Transverse colon (tissue), 4 donors: Measurements from ENCODE around the gene MGAT1.

Source experiments
- POLR2A ChIP-seq: fragments of 450-650 bp; IDR thresholded peaks from one replicate; pipeline ENCODE4 v1.6.1; 2016; ENCODE audit warnings: antibody characterized with exemption, mild to moderate bottlenecking, moderate library complexity
- POLR2AphosphoS5 ChIP-seq, 3 donors: sonication (generic); formaldehyde crosslinking; IDR thresholded peaks; one replicate each; pipeline ENCODE4 v1.6.1; 2016; ENCODE audit warnings: antibody characterized with exemption in 3 of 3
- TF ChIP-seq, protein P1 (sequence below), 5 experiments: fragments of 200-600 bp in 3 of 5; fragments of 450-650 bp in 2 of 5; sonication (generic) in 3 of 5; IDR thresholded peaks; 1 replicate in 2 of 5; 2 replicates in 3 of 5; pipeline ENCODE4 v1.5.1; 2016 to 2017; ENCODE audit warnings: antibody characterized with exemption in 5 of 5, inconsistent platforms in 3 of 5, mild to moderate bottlenecking in 2 of 5, moderate library complexity in 1 of 5

DNA sequence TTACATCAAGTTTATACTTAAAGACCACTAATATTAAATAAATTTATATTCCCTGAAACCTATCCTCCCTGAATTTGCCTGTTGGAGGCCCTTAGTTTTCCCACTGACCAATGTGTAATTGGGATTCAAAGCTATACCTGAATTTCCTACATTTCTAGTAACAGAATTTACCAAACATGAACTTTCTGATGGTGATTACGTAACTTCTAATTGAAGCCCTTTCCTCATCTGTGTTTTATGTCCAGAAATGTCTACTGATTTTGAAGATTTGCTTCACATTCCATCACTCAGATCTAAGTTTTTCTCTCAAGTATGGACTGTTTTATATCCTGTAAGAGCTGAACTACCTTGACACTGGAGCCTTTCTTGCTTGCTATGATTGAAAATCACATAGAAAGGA is 45.7 kb upstream of the MGAT1 start:
- TF ChIP-seq POLR2AphosphoS5 (IDR thresholded peaks at IDR 0.05) (no peak), POLR2A (no peak)
- TF ChIP-seq, protein P1, sequence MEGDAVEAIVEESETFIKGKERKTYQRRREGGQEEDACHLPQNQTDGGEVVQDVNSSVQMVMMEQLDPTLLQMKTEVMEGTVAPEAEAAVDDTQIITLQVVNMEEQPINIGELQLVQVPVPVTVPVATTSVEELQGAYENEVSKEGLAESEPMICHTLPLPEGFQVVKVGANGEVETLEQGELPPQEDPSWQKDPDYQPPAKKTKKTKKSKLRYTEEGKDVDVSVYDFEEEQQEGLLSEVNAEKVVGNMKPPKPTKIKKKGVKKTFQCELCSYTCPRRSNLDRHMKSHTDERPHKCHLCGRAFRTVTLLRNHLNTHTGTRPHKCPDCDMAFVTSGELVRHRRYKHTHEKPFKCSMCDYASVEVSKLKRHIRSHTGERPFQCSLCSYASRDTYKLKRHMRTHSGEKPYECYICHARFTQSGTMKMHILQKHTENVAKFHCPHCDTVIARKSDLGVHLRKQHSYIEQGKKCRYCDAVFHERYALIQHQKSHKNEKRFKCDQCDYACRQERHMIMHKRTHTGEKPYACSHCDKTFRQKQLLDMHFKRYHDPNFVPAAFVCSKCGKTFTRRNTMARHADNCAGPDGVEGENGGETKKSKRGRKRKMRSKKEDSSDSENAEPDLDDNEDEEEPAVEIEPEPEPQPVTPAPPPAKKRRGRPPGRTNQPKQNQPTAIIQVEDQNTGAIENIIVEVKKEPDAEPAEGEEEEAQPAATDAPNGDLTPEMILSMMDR (IDR thresholded peaks at IDR 0.05), result no peak
